ENCODE data around the gene DYRK1A.

DYRK1A gene

DNA sequence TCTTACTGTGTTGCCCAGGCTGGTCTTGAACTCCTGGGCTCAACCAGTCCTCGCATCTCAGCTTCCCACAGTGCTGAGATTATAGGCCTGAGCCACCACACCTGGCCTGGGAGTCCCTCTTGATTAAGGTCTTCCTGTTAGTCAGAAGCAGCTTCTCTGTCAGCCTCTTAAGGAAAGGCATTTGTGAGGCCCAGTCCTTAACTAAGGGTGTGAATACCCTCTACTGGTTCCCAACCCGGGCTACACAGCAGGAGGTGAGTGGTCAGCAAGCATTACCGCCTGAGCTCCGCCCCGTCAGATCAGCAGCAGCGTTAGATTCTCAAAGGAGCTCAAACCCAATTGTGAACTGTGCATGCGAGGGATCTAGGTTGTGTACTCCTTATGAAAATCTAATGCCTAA lies 117.2 kb downstream of the DYRK1A start:
- Histone ChIP-seq H3K9me3 (ENCODE audit: severe bottlenecking) (no peaks in the 10 kb centered on the region), H3K27ac (no peak overlapping the region), H3K27me3 (ENCODE audit: insufficient read depth, low read depth, severe bottlenecking) (no peaks in the 10 kb centered on the region), H3K36me3 (peaks cover 68% of the 10 kb centered on the region), H3K4me3 (ENCODE audit: low read depth, low read length) (no peak overlapping the region)
- TF ChIP-seq, protein P1, sequence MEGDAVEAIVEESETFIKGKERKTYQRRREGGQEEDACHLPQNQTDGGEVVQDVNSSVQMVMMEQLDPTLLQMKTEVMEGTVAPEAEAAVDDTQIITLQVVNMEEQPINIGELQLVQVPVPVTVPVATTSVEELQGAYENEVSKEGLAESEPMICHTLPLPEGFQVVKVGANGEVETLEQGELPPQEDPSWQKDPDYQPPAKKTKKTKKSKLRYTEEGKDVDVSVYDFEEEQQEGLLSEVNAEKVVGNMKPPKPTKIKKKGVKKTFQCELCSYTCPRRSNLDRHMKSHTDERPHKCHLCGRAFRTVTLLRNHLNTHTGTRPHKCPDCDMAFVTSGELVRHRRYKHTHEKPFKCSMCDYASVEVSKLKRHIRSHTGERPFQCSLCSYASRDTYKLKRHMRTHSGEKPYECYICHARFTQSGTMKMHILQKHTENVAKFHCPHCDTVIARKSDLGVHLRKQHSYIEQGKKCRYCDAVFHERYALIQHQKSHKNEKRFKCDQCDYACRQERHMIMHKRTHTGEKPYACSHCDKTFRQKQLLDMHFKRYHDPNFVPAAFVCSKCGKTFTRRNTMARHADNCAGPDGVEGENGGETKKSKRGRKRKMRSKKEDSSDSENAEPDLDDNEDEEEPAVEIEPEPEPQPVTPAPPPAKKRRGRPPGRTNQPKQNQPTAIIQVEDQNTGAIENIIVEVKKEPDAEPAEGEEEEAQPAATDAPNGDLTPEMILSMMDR (IDR thresholded peaks at IDR 0.05; ENCODE audit: low read depth, low read length) = no peak
- DNase-seq = no peak

DNA sequence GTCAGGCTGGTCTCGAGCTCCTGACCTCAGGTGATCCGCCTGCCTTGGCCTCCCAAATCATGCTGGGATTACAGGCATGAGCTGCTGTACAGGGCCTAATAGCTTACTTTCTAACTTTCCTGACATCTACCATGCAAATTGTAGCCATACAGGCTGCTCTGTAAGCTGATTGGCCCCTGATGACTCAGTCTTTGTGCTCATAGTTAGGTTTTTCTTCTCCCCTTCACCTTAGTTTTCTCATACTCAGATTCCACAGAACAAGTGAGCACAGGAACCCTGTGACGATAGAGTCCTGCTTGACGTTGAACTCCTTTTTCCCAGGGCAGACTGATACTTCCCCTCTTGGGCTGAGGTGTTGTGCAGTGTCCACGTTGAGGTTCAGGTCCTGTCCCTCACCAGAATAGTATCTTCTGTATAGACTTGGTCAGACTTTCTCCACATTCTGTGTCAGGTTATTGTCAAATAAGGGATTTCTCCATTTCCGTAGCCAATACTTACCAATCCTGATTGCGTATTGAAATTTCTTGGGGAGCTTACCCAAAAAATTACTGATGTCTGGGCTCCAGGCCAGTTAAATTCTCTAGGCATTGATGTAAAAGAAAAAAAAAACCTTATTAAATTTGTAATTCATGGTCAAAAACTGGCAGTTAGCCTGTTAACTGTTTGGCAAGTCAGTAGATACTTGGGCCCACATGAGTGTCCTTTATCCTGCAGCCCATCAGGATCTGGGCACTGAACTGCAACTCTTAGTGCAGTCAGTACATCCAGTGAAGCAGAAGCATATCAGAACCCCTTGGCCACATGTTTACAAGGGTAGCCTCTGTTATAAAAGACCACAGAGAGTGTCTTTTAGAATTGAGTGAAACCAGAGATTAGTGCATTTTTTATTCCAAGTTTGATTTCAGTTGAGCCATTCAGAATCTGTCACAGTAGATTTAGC lies 118.2 kb downstream of the DYRK1A start:
- Histone ChIP-seq H3K4me3 (ENCODE audit: low read depth, low read length) (no peak overlapping the region), H3K27ac (no peak overlapping the region), H3K9me3 (ENCODE audit: severe bottlenecking) (no peaks in the 10 kb centered on the region), H3K27me3 (ENCODE audit: insufficient read depth, low read depth, severe bottlenecking) (no peaks in the 10 kb centered on the region), H3K36me3 (peaks cover 70% of the 10 kb centered on the region)
- DNase-seq = no peak
- TF ChIP-seq, protein P1 (IDR thresholded peaks at IDR 0.05; ENCODE audit: low read depth, low read length) = no peak

DNA sequence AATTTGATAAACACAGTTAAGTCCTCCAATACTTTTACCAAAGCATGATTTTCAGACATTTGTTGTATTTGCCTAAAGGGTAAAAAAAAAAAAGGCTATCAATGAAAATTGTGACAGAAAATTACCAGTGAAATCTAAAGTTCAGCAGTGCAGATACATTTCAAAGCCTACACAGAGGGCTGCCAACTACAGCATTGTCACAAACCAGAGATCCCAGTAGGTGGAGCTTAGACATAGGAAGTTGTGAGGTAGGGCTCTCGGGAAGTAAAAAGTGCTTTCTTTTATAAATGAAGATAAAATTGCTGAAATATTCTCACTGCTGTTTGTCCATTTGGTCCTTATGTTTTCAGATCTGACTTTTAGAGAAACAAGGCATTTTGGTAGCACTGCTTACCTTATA lies 123.0 kb downstream of the DYRK1A start:
- peaks cover 66% of the 10 kb centered on the region for H3K36me3 ChIP-seq
- TF ChIP-seq, protein P1 (IDR thresholded peaks at IDR 0.05; ENCODE audit: low read depth, low read length) = no peak
- H3K27me3 ChIP-seq (ENCODE audit: insufficient read depth, low read depth, severe bottlenecking) = no peaks in the 10 kb centered on the region
- no peak for DNase-seq
- H3K4me3 ChIP-seq (ENCODE audit: low read depth, low read length) = no peak overlapping the region
- no peak overlapping the region for H3K27ac ChIP-seq
- H3K9me3 ChIP-seq (ENCODE audit: severe bottlenecking) = no peaks in the 10 kb centered on the region

DNA sequence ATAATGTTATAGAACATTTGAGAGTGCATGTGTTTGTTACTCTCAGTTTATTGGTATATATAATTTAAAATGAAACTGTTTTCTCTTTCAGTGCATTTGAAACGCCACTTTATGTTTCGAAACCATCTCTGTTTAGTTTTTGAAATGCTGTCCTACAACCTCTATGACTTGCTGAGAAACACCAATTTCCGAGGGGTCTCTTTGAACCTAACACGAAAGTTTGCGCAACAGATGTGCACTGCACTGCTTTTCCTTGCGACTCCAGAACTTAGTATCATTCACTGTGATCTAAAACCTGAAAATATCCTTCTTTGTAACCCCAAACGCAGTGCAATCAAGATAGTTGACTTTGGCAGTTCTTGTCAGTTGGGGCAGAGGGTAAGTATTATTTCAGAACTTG lies 123.5 kb downstream of the DYRK1A start:
- peaks cover 69% of the 10 kb centered on the region for H3K36me3 ChIP-seq
- H3K4me3 ChIP-seq (ENCODE audit: low read depth, low read length) = no peak overlapping the region
- no peak overlapping the region for H3K27ac ChIP-seq
- DNase-seq = no peak
- H3K9me3 ChIP-seq (ENCODE audit: severe bottlenecking) = no peaks in the 10 kb centered on the region
- no peaks in the 10 kb centered on the region for H3K27me3 ChIP-seq (ENCODE audit: insufficient read depth, low read depth, severe bottlenecking)
- TF ChIP-seq, protein P1 (IDR thresholded peaks at IDR 0.05; ENCODE audit: low read depth, low read length) = no peak

DNA sequence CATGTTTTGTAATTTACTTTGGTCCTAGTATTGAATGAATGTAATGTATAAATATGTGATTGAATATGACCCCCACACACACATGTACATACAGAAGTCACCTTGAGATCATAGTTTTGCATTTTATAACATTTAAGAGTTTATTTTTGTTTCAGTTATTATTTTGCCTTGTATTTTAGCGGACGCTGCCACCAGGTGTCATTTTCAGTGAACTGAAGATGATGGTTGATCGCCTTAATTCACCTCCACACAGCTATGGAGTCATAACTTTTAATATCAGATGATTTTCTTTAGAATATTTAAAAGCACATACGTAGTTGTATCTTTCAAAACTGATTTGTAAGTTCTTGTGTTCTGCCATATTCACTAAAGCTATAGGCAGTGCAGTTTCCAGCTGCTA lies 130.4 kb downstream of the DYRK1A start:
- no peaks in the 10 kb centered on the region for H3K27me3 ChIP-seq (ENCODE audit: insufficient read depth, low read depth, severe bottlenecking)
- TF ChIP-seq, protein P1 (IDR thresholded peaks at IDR 0.05; ENCODE audit: low read depth, low read length) = no peak
- no peak overlapping the region for H3K4me3 ChIP-seq (ENCODE audit: low read depth, low read length)
- H3K36me3 ChIP-seq = peaks cover 65% of the 10 kb centered on the region
- no peaks in the 10 kb centered on the region for H3K9me3 ChIP-seq (ENCODE audit: severe bottlenecking)
- no peak for DNase-seq
- no peak overlapping the region for H3K27ac ChIP-seq
